Measurements from ENCODE around the gene MMRN1.

MMRN1 gene

DNA sequence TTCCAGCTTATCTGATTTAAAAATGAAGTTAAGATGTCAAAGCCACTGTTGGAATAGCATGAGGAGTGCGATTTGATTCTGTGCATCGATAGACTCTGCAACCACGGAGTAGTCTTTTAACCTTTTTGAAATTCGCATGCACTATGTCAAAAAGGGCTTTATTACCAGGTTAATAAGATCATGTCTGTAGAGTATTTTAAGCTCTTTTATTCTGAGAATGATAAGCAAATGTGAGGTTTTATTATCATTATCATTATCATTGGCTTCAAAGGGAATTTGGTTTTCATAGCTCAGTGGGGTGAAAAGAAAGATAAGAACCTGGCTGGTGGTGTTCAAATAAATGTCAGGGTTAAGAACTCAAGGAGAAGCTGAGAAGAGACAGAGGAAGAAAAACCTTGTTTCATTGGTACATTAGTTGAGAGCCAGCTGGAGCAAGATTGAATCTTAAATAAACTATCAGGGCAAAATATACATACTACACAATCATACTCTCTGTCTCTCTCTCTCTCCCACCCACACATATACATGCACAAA, 102.6 kb downstream of the MMRN1 start:
- DNase-seq: no peak

DNA sequence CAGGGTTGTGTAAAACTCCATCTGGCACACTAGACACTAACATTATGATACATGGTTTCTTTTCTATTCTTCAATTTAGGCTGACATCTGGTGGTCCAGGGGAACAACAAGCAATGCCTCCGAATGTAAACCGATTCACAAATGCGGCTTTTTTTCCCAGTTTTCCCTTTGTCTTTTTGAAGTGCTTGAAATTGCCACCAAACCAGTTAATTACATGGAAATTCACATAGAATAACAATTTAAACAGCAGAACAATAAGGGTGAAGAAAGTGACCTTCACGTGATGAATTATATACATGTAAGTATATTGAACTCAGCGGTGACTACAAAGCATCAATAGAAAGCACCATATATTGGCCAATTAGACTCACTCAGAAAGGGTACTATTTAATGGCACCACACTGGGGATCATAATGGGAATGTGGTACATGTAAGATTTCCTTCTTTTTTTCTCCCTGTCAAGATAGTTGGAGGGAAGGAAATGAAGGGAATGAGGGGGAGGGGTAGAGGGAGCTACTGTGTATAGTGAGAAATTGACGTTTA, 103.9 kb downstream of the MMRN1 start:
- no peak for DNase-seq

DNA sequence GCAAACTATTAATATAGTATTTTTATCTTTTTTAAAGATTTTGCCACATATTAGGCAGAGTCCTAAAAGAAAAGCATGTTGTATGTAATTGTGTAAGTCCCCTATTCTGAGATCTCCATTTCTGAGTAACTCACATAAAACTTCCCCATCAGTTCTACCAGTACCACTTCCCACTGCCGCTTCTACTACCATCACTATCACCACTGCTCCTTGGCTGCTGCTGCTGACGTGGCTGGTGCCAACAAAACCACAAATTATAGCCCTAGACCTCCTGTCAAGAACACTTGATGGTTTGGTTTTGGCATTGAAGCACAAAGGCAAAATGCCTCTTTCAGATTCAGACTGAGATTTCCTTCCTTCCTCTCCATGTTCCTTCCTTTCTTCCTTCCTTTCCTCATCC, 106.4 kb downstream of the MMRN1 start:
- DNase-seq: no peak

DNA sequence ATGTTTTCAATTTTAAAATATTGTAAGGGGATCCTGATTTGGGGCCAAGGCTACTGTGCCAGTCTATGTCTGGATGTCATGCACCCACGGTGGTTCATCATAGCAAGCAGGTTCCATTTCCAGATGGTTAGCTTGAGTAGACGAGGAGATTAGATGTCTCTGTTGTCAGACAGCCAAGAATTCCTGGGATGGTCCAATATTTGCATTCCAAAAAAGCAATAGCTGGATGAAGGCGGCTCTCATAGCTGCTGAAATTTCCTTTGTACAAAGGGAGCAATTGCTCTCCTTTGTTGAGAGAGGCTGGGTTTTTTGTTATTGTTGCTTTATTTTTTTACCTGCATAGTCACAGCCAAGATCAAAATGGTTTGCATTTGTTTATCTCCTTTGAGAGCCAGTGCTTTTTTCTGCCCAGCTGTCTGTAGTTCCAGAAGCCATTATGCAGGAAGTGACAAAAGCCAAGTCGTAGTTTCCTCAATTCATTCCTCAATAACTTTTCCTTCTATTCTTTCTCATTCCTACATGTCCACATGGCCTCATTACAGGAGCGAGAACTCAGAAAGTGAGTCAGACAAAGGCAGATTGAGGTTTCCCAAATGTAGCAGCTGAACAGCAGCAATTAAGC, 107.9 kb downstream of the MMRN1 start:
- DNase-seq: no peak

All from activated gamma-delta T cell (primary cell).